ENCODE results near the gene FIS1.
A peak's percentile ranks its signal among the peaks of the same experiment; 100 is the strongest.

DNA sequence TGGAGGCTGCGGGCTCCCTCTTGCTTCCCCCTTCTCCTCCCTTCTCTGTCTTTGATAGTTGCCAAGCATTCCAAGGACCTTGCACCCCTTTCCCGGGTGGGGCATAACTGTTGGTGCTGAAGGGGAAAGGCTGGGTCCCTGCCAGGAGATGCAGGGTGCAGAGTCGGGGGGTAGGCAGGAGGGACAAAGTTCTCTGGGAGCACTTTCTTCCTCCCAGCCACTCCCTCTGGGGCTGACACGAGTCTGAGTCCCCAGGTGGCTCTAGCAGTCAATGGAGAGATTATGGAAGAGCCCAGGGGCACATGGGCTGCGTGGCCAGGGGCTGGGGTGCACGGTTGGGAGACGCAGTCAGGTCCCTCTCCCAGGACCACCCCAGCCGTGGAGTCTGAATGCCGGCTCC, 9.4 kb downstream of the FIS1 start:
- TF ChIP-seq, protein P1, sequence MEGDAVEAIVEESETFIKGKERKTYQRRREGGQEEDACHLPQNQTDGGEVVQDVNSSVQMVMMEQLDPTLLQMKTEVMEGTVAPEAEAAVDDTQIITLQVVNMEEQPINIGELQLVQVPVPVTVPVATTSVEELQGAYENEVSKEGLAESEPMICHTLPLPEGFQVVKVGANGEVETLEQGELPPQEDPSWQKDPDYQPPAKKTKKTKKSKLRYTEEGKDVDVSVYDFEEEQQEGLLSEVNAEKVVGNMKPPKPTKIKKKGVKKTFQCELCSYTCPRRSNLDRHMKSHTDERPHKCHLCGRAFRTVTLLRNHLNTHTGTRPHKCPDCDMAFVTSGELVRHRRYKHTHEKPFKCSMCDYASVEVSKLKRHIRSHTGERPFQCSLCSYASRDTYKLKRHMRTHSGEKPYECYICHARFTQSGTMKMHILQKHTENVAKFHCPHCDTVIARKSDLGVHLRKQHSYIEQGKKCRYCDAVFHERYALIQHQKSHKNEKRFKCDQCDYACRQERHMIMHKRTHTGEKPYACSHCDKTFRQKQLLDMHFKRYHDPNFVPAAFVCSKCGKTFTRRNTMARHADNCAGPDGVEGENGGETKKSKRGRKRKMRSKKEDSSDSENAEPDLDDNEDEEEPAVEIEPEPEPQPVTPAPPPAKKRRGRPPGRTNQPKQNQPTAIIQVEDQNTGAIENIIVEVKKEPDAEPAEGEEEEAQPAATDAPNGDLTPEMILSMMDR (IDR thresholded peaks at IDR 0.05) = no peak
- peak; percentile 91 to 95 for TF ChIP-seq POLR2A (IDR thresholded peaks at IDR 0.05)

All from Peyer's patch (tissue), 4 donors.